Neuronal stem cell (in vitro differentiated cells): Measurements from ENCODE around the gene TOGARAM2.

Source experiments
- DNase-seq: peaks from one replicate; pipeline ENCODE4 v3.0.0-alpha.2; 2013; ENCODE audit warnings: low spot score
- H2AFZ ChIP-seq: one replicate; pipeline ENCODE4 v1.6.1; 2013; ENCODE audit warnings: mild to moderate bottlenecking, low read length, inconsistent platforms
- H2AK5ac ChIP-seq: 2 replicates; pipeline ENCODE4 v1.6.1; 2013; ENCODE audit warnings: low read depth, mild to moderate bottlenecking, inconsistent platforms, low read length, moderate library complexity, mixed read lengths
- H2BK120ac ChIP-seq: 2 replicates; pipeline ENCODE4 v1.6.1; 2013; ENCODE audit warnings: low read depth, mild to moderate bottlenecking, inconsistent platforms, low read length, moderate library complexity, mixed read lengths
- H2BK12ac ChIP-seq: one replicate; pipeline ENCODE4 v1.6.1; 2013; ENCODE audit warnings: low read length, inconsistent platforms
- H2BK15ac ChIP-seq: 2 replicates; pipeline ENCODE4 v1.6.1; 2013; ENCODE audit warnings: mild to moderate bottlenecking, low read length, inconsistent platforms, mixed read lengths
- H2BK5ac ChIP-seq: one replicate; pipeline ENCODE4 v1.6.1; 2013; ENCODE audit warnings: inconsistent platforms, mild to moderate bottlenecking, low read length, moderate library complexity
- H3K14ac ChIP-seq: one replicate; pipeline ENCODE4 v1.6.1; 2013; ENCODE audit warnings: low read length, inconsistent platforms
- H3K18ac ChIP-seq: 2 replicates; pipeline ENCODE4 v1.6.1; 2013; ENCODE audit warnings: low read length, inconsistent platforms
- H3K23ac ChIP-seq: 2 replicates; pipeline ENCODE4 v1.6.1; 2013; ENCODE audit warnings: low read depth, mild to moderate bottlenecking, mixed read lengths, low read length, inconsistent platforms; ENCODE audit not compliant: poor library complexity
- H3K27ac ChIP-seq: replicated peaks from 3 replicates; pipeline ENCODE4 v1.5.1; 2013; ENCODE audit warnings: low read length, inconsistent platforms
- H3K27me3 ChIP-seq, 3 experiments: 2 replicates each; pipeline ENCODE4 v1.6.1; 2013; ENCODE audit warnings: low read length in 3 of 3, mild to moderate bottlenecking in 2 of 3, inconsistent platforms in 1 of 3, low read depth in 1 of 3, mixed read lengths in 1 of 3, moderate library complexity in 1 of 3; ENCODE audit not compliant: control insufficient read depth in 3 of 3, insufficient read depth in 3 of 3
- H3K36me3 ChIP-seq, 2 donors: replicated peaks in 1 of 2; 2 replicates each; pipeline ENCODE4 v1.6.1; 2013; ENCODE audit warnings: low read length in 2 of 2; ENCODE audit not compliant: control insufficient read depth in 2 of 2, insufficient read depth in 2 of 2
- H3K4ac ChIP-seq: 2 replicates; pipeline ENCODE4 v1.6.1; 2013; ENCODE audit warnings: inconsistent platforms, mild to moderate bottlenecking, low read length, moderate library complexity
- H3K4me1 ChIP-seq, 2 donors: 1 replicate in 1 of 2; 2 replicates in 1 of 2; pipeline ENCODE4 v1.6.1; 2013; ENCODE audit warnings: low read length in 2 of 2, low read depth in 1 of 2; ENCODE audit not compliant: control insufficient read depth in 2 of 2, insufficient read depth in 1 of 2
- H3K4me2 ChIP-seq: one replicate; pipeline ENCODE4 v1.6.1; 2013; ENCODE audit warnings: mild to moderate bottlenecking, low read length, inconsistent platforms; ENCODE audit not compliant: insufficient read depth, poor library complexity, severe bottlenecking
- H3K4me3 ChIP-seq, 2 donors: 2 replicates each; pipeline ENCODE4 v1.5.1; 2013; ENCODE audit warnings: low read length in 2 of 2, mild to moderate bottlenecking in 2 of 2, inconsistent platforms in 1 of 2, moderate library complexity in 1 of 2
- H3K79me1 ChIP-seq: one replicate; pipeline ENCODE4 v1.6.1; 2013; ENCODE audit warnings: low read depth, mild to moderate bottlenecking, inconsistent platforms, low read length, moderate library complexity
- H3K9ac ChIP-seq: one replicate; pipeline ENCODE4 v1.6.1; 2013; ENCODE audit warnings: mild to moderate bottlenecking, low read depth, low read length, inconsistent platforms; ENCODE audit not compliant: poor library complexity
- H3K9me3 ChIP-seq, 2 donors: replicated peaks in 1 of 2; 2 replicates each; pipeline versions ENCODE3 to v1.6.1; 2013; ENCODE audit warnings: low read length in 2 of 2, mild to moderate bottlenecking in 2 of 2, inconsistent platforms in 1 of 2, low read depth in 1 of 2, mixed read lengths in 1 of 2, moderate library complexity in 1 of 2; ENCODE audit not compliant: control insufficient read depth in 2 of 2, insufficient read depth in 1 of 2
- H4K8ac ChIP-seq: one replicate; pipeline ENCODE4 v1.6.1; 2013; ENCODE audit warnings: low read depth, mild to moderate bottlenecking, inconsistent platforms, low read length, moderate library complexity
- H4K91ac ChIP-seq: one replicate; pipeline ENCODE4 v1.6.1; 2013; ENCODE audit warnings: low read length, low read depth, mild to moderate bottlenecking, inconsistent platforms; ENCODE audit not compliant: poor library complexity
- WGBS, 2 donors: extraction: QIAGEN DNeasy Blood & Tissue Kit; methylation state at CpG; one replicate each; pipeline ENCODE4 v1.1.7; 2013; ENCODE audit warnings: missing lambda C conversion rate in 2 of 2, mixed read lengths in 1 of 2; ENCODE audit not compliant: insufficient read length in 2 of 2, insufficient replicate concordance in 1 of 2; ENCODE audit errors: extremely low coverage in 2 of 2; 5-methylcytosine and 5-hydroxymethylcytosine counted together

TOGARAM2 gene

GRCh38 chr2:29064346-29064715, 83.2 kb downstream of the TOGARAM2 start:
- H2AFZ ChIP-seq, result peak overlapping the region; percentile 90

GRCh38 chr2:29064746-29065067, 83.6 kb downstream of the TOGARAM2 start:
- H3K14ac ChIP-seq, result peak overlapping the region; percentile 9
- no peaks in the 10 kb centered on the region for H3K36me3 ChIP-seq
- H2AK5ac ChIP-seq, result peak overlapping the region; percentile 83
- H3K27me3 ChIP-seq, result peaks cover 0 to 9% (median 2%) of the 10 kb centered on the region in 3 experiments
- H3K23ac ChIP-seq, result no peak overlapping the region
- no peak overlapping the region for H2BK120ac ChIP-seq
- H3K79me1 ChIP-seq, result no peaks in the 10 kb centered on the region
- no peak overlapping the region for H3K9ac ChIP-seq
- H2BK5ac ChIP-seq, result peak overlapping the region; percentile 10
- H3K4me2 ChIP-seq, result no peak overlapping the region
- H2AFZ ChIP-seq, result peak overlapping the region; percentile 90
- H2BK12ac ChIP-seq, result no peak overlapping the region
- H3K18ac ChIP-seq, result peak overlapping the region; percentile 78
- no peak overlapping the region for H2BK15ac ChIP-seq
- H3K9me3 ChIP-seq, result no peaks in the 10 kb centered on the region
- no peak overlapping the region for H3K4me3 ChIP-seq
- no peak overlapping the region for H4K91ac ChIP-seq
- no peak for DNase-seq
- WGBS, 2 donors, result no CpG with 5 or more reads among the region's 11 CpGs
- H3K4ac ChIP-seq, result no peak overlapping the region
- peaks cover 29 to 36% of the 10 kb centered on the region in 2 donors for H3K4me1 ChIP-seq
- no peak overlapping the region for H3K27ac ChIP-seq
- no peak overlapping the region for H4K8ac ChIP-seq

More at GRCh38 chr2:29064346-29064715, 83.2 kb downstream of the TOGARAM2 start:
- no CpG with 5 or more reads among the region's 4 CpGs for WGBS, 2 donors
- Histone ChIP-seq H2BK12ac (no peak overlapping the region), H3K23ac (no peak overlapping the region), H2BK5ac (no peak overlapping the region), H3K27me3 (peaks cover 0 to 11% (median 2%) of the 10 kb centered on the region in 3 experiments), H2AK5ac (no peak overlapping the region), H2BK120ac (no peak overlapping the region), H3K4me3 (no peak overlapping the region), H3K36me3 (no peaks in the 10 kb centered on the region), H2BK15ac (no peak overlapping the region), H3K18ac (no peak overlapping the region), H4K8ac (no peak overlapping the region), H3K14ac (peak overlapping the region; percentile 9), H4K91ac (no peak overlapping the region), H3K79me1 (no peaks in the 10 kb centered on the region), H3K27ac (no peak overlapping the region), H3K4me2 (peak overlapping the region; percentile 15), H3K9me3 (no peaks in the 10 kb centered on the region), H3K9ac (no peak overlapping the region), H3K4ac (no peak overlapping the region), H3K4me1 (peaks cover 29 to 36% of the 10 kb centered on the region in 2 donors)
- DNase-seq, result no peak

- Histone ChIP-seq H2BK5ac (peak overlapping the region; percentile 10), H3K18ac (peak overlapping the region; percentile 59), H3K27ac (no peak overlapping the region), H4K91ac (no peak overlapping the region), H3K4ac (no peak overlapping the region), H3K79me1 (no peaks in the 10 kb centered on the region), H3K23ac (no peak overlapping the region), H3K9ac (no peak overlapping the region), H2BK12ac (no peak overlapping the region), H3K27me3 (peaks cover 0 to 5% (median 2%) of the 10 kb centered on the region in 3 experiments), H2AK5ac (peak overlapping the region; percentile 83), H4K8ac (no peak overlapping the region), H3K4me2 (no peak overlapping the region), H2BK15ac (peak overlapping the region; percentile 30), H3K36me3 (no peaks in the 10 kb centered on the region), H3K4me1 (peaks cover 29 to 36% of the 10 kb centered on the region in 2 donors), H2AFZ (peak overlapping the region; percentile 90), H3K4me3 (no peak overlapping the region), H2BK120ac (no peak overlapping the region), H3K14ac (no peak overlapping the region), H3K9me3 (no peaks in the 10 kb centered on the region)
- no CpG with 5 or more reads among the region's 10 CpGs for WGBS, 2 donors
- no peak for DNase-seq
These were observed 84.1 kb downstream of the TOGARAM2 start for GRCh38 chr2:29065068-29065811.

GRCh38 chr2:29066271-29066860, 85.3 kb downstream of the TOGARAM2 start:
- Histone ChIP-seq H3K23ac (peak overlapping the region; percentile 17), H3K14ac (no peak overlapping the region), H4K91ac (no peak overlapping the region), H2AK5ac (peak overlapping the region; percentile 78), H3K4ac (no peak overlapping the region), H3K27me3 (peaks cover 0 to 2% (median 2%) of the 10 kb centered on the region in 3 experiments), H2BK5ac (no peak overlapping the region), H2BK120ac (no peak overlapping the region), H3K79me1 (no peaks in the 10 kb centered on the region), H3K4me1 (peaks cover 29 to 38% of the 10 kb centered on the region in 2 donors), H3K4me3 (no peak overlapping the region), H3K4me2 (no peak overlapping the region), H3K9me3 (no peaks in the 10 kb centered on the region), H2AFZ (no peak overlapping the region), H3K36me3 (no peaks in the 10 kb centered on the region), H2BK15ac (peak overlapping the region; percentile 27), H4K8ac (no peak overlapping the region), H3K27ac (no peak overlapping the region), H3K18ac (peak overlapping the region; percentile 80), H2BK12ac (no peak overlapping the region), H3K9ac (no peak overlapping the region)
- WGBS, 2 donors, result no CpG with 5 or more reads among the region's 8 CpGs
- DNase-seq, result no peak
